Peyer's patch (tissue), 4 donors: Measurements from ENCODE around the gene SPTB. TPM values are rescaled to one million over a fixed set of nuclear protein-coding genes. Genes with fewer than 3 reads are reported as not detected.

ENCODE experiments used
- DNase-seq, 3 donors: peaks; one replicate each; pipeline ENCODE4 v3.0.0-alpha.2; 2017 to 2019
- H3K27ac ChIP-seq, 4 donors: fragments of 200-600 bp; sonication (generic); one replicate each; pipeline ENCODE4 v1.5.1; 2016 to 2019
- H3K27me3 ChIP-seq, 2 donors: fragments of 200-600 bp; sonication (generic); one replicate each; pipeline ENCODE4 v1.5.1; 2019
- H3K36me3 ChIP-seq, 3 donors: fragments of 200-600 bp; sonication (generic); one replicate each; pipeline ENCODE4 v1.5.1; 2016 to 2019
- H3K4me1 ChIP-seq, 4 donors: fragments of 200-600 bp; sonication (generic); one replicate each; pipeline ENCODE4 v1.5.1; 2016 to 2019
- H3K4me3 ChIP-seq, 4 donors: fragments of 200-600 bp; sonication (generic); 1 replicate in 3 of 4; 2 replicates in 1 of 4; pipeline ENCODE4 v1.5.1; 2016 to 2019; ENCODE audit warnings: mild to moderate bottlenecking in 1 of 4
- H3K9me3 ChIP-seq, 4 donors: fragments of 200-600 bp; sonication (generic); one replicate each; pipeline ENCODE4 v1.5.1; 2016 to 2019; ENCODE audit warnings: mild to moderate bottlenecking in 1 of 4
- CTCF ChIP-seq, 6 experiments: fragments of 450-650 bp in 4 of 6; fragments of 200-600 bp in 2 of 6; sonication (generic) in 1 of 6; IDR thresholded peaks; one replicate each; pipeline ENCODE4 v1.5.1; 2017 to 2019; ENCODE audit warnings: antibody characterized with exemption in 6 of 6, mild to moderate bottlenecking in 3 of 6, moderate library complexity in 1 of 6
- POLR2A ChIP-seq, 2 donors: fragments of 450-650 bp; IDR thresholded peaks; one replicate each; pipeline ENCODE4 v1.5.1; 2017; ENCODE audit warnings: antibody characterized with exemption in 2 of 2, mild to moderate bottlenecking in 2 of 2, moderate library complexity in 2 of 2
- total RNA-seq, 4 donors: library from RNA; depleted of rRNA; stranded (reverse); fragments of >200 nt; gene quantifications; one replicate each; pipeline ENCODE4 v1.1.0, GENCODE V29; 2016

Gene SPTB
- total RNA-seq, 4 donors from 2014 or later, result 0.57 to 2.5 (median 0.94) TPM; not detected in 1

- no peaks in the 10 kb centered on the region for H3K9me3 ChIP-seq
- TF ChIP-seq POLR2A (IDR thresholded peaks at IDR 0.05) (no peak), CTCF (IDR thresholded peaks at IDR 0.05) (no peak)
- no peaks in the 10 kb centered on the region for H3K4me1 ChIP-seq
- no peak overlapping the region for H3K4me3 ChIP-seq
- H3K36me3 ChIP-seq, result no peaks in the 10 kb centered on the region
- H3K27me3 ChIP-seq, result no peaks in the 10 kb centered on the region
- no peak overlapping the region for H3K27ac ChIP-seq
- no peak for DNase-seq
Observed at GRCh38 chr14:64906022-64906421, 26.3 kb upstream of the SPTB start.

- Histone ChIP-seq H3K4me3 (no peak overlapping the region), H3K4me1 (no peaks in the 10 kb centered on the region), H3K36me3 (no peaks in the 10 kb centered on the region), H3K27me3 (no peaks in the 10 kb centered on the region), H3K9me3 (no peaks in the 10 kb centered on the region), H3K27ac (no peak overlapping the region)
- DNase-seq, result no peak
- TF ChIP-seq CTCF (IDR thresholded peaks at IDR 0.05) (no peak), POLR2A (IDR thresholded peaks at IDR 0.05) (no peak)
Observed at GRCh38 chr14:64899958-64900357, 20.3 kb upstream of the SPTB start.

GRCh38 chr14:64891839-64892375 lies 12.2 kb upstream of the SPTB start:
- TF ChIP-seq POLR2A (IDR thresholded peaks at IDR 0.05), result no peak
- peak in 5 of 6 experiments; percentile 18 to 86 (median 75) for TF ChIP-seq CTCF (IDR thresholded peaks at IDR 0.05)
- H3K27ac ChIP-seq, result no peak overlapping the region
- no peaks in the 10 kb centered on the region for H3K36me3 ChIP-seq
- no peaks in the 10 kb centered on the region for H3K4me1 ChIP-seq
- H3K4me3 ChIP-seq, result no peak overlapping the region
- no peaks in the 10 kb centered on the region for H3K9me3 ChIP-seq
- DNase-seq, result peak in 1 of 3 donors; percentile 52
- no peaks in the 10 kb centered on the region for H3K27me3 ChIP-seq

- Histone ChIP-seq H3K36me3 (no peaks in the 10 kb centered on the region), H3K27ac (no peak overlapping the region), H3K9me3 (no peaks in the 10 kb centered on the region), H3K27me3 (no peaks in the 10 kb centered on the region), H3K4me3 (no peak overlapping the region), H3K4me1 (no peaks in the 10 kb centered on the region)
- DNase-seq, result no peak
- TF ChIP-seq POLR2A (IDR thresholded peaks at IDR 0.05), result no peak
- TF ChIP-seq CTCF (IDR thresholded peaks at IDR 0.05), result no peak
Observed at GRCh38 chr14:64891173-64891838, 11.6 kb upstream of the SPTB start.

GRCh38 chr14:64889352-64889751 lies 9.6 kb upstream of the SPTB start:
- H3K36me3 ChIP-seq, result no peaks in the 10 kb centered on the region
- no peak for DNase-seq
- H3K4me3 ChIP-seq, result no peak overlapping the region
- H3K9me3 ChIP-seq, result no peaks in the 10 kb centered on the region
- no peaks in the 10 kb centered on the region for H3K27me3 ChIP-seq
- no peak for TF ChIP-seq CTCF (IDR thresholded peaks at IDR 0.05)
- TF ChIP-seq POLR2A (IDR thresholded peaks at IDR 0.05), result no peak
- no peaks in the 10 kb centered on the region for H3K4me1 ChIP-seq
- H3K27ac ChIP-seq, result no peak overlapping the region
